HG03103 (cell line): ENCODE data around the gene HSP90AB1.

Source experiments
- ATAC-seq: cut with Tn5 transposase; IDR thresholded peaks from one replicate; pipeline ENCODE4 v1.9.1; 2021; ENCODE audit warnings: low read depth; ENCODE audit not compliant: unreplicated experiment

The HSP90AB1 gene

DNA sequence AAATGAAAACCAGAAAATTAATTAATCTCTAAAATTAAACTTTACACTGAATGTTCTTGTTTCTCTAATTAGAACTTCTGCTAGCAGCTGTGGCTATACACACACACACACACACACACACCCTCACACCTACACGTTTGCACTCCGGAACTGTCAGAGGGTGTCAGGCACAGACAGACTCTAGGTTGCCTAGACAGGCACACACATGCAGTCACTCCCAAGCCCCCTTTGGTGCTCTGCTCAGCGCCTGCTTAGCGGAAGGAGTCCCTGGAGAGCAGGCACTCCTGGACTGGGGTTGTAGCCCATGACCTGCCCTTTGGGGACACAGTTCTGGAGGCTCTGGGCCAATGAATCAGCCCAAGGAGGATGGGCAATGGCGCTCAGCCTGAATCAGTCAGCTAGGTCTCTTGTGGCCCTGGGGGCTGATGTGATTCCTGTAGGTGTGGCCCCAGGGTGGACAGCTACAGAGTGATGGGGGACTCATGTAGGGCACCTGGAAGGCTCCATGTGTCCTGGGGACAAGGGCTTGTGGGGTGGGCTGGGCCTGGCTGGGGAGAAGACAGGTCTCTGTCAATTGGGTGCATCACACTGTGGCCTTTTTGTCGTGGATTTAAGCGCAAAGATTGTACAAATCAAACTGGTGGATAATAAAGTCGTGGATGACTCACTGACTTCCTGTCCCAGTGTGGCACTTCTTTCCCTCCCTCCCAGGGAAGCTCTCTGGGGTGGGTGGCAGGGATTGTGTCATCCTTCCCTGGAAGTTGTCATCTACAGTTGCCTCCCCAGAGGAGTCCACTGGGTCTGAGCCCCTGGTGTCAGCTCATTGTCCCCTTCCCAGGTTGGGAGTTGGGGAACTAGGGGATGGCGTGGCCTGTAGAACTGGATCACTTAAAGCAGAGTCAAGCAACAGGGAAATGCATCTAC is 32.1 kb downstream of the HSP90AB1 start:
- no peak for ATAC-seq

DNA sequence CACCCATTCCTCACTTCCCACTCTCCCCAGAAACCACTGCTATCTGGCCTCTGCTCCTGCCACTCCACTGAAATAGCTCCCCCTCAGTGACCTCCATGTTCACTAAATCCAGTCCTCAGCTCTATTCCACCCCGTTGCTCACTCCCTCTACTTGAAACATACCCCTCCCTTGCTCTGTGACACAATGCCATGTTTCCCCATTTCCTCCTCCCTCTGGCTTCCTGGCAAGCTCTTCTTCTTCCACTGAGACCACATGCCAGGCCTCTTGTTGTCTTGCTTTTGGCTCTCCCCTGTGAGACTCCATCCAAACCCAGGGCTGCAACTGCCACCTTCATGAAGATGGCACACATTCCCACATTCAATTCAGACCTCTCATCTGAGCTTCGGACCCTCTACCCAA is 37.2 kb downstream of the HSP90AB1 start:
- no peak for ATAC-seq

DNA sequence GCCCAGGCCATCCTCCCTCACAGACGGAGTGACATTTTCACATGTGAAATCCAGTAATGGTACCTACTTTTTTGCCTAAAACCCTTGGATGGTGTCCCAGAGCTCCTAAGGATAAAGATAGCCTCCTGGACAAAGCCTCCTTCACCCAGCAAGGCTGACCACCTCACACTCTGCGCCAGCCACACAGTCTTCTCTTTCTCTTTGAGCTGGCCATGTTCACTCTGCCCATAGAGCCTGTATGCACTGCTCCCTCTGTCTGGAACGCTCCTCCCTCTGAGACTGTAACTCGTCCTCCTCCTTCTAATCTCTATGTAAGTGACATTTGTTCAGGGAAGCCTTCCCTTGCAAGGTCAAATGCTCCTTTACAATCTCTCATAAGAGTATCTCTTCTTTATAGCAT is 38.0 kb downstream of the HSP90AB1 start:
- no peak for ATAC-seq

DNA sequence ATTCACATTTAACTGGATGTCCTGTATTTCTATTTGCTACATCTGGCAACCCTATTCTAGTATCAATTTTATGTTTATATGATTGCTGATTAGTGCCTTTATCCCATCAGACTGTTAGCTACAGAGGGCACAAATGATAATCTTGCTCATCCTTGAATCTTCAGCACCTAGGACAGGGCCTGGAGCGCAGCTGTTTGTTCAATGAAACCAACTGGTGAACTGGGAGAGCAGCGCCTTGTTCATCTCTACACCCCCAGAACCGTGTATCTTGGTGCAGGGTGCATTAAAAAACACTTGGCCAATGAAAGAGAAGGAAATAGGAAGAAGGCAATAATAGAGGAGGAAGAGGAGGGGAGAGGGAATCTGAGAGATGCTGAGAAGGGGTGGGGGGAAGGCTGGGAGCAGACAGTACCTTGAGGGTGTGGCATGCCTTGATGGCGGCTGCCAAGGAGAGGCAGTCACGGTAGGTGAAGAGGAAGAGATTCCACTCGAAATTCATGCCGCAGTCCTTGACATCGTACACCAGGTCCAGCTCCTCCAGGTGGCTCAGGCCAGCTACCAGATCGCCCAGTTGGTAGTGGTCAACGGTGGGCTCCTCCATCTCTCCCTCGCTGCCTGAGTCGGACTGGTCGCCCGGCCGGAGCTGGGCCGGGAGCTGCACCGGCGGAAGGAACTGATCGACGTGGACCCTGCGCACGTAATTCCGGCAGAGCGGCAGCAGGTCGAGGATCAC is 38.8 kb downstream of the HSP90AB1 start:
- no peak for ATAC-seq

DNA sequence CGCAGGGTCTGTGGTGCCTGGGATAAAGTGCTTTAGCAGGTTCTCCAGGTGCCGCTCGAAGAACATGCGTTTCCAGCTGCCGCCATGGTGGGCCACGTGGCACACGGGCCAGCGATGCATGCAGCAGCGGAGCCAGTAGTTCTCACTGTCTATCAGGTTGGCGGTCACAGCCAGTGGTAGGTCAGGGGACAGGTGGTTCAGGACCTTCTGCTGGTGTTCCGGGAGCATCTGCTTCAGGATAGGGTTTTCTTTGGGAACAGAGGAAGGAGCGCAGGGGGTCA is 39.3 kb downstream of the HSP90AB1 start:
- ATAC-seq: no peak

DNA sequence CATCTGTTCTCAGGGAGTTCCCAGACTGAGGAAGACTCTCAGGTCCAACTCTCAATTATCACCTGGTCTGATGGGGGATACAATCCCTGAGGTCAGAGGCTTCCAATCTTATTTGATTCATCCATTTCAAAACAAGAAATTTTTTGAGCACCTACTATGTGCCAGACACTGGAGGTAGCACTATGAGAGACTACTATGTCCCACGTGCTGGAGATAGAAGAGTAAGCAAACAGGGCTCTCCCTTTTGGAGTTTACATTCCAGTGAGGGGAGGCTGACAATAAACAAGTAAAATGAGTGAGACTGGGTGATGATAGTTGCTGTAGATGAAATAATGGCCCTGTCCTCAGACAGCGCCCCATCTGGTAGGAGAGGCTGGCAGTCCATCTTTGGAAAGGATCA is 39.8 kb downstream of the HSP90AB1 start:
- ATAC-seq: no peak

DNA sequence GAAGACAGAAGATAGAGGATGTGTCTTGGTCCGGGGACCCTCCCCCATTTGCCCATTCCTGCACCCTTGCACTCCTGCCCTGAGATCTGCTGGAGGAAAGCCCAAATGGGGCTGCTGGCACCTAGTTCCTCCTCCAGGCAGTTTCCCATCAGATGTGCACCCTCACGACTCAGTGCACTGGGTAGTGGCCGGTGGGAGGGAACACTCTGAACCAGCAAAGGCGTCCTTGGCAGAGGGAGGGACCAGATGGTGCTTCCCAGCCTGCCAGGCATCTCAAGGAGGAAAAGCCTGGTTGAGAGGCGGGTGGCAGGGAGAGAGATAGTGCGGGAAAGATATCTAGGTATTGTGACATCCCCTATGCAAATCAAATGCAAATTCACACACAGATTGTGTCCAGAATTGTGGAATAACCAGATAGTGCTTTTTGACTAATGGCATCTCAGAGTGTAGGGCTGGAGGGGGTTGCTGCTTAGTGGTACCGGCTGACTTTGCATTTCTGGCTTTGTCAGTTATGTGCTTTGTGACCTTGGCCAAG is 42.9 kb downstream of the HSP90AB1 start:
- no peak for ATAC-seq

DNA sequence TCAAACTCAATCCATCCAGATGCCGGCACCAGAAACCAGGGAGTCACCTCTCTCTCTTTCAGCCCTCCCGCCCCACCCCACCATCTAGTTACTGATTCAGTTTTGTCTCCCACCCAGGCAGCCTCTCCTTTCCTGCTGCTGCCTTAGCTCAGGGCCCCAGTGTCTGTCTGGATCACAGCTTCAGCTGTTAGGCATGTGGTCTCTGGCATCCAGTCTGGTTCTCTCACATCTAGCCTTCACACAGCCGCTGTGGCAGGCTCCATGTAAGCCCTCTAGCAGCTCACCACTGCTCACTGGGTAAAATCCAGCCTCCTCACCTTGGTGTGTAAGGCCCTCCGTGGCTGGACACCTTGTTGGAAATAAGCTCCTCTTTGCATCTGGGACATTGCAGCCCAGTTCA is 44.9 kb downstream of the HSP90AB1 start:
- no peak for ATAC-seq

DNA sequence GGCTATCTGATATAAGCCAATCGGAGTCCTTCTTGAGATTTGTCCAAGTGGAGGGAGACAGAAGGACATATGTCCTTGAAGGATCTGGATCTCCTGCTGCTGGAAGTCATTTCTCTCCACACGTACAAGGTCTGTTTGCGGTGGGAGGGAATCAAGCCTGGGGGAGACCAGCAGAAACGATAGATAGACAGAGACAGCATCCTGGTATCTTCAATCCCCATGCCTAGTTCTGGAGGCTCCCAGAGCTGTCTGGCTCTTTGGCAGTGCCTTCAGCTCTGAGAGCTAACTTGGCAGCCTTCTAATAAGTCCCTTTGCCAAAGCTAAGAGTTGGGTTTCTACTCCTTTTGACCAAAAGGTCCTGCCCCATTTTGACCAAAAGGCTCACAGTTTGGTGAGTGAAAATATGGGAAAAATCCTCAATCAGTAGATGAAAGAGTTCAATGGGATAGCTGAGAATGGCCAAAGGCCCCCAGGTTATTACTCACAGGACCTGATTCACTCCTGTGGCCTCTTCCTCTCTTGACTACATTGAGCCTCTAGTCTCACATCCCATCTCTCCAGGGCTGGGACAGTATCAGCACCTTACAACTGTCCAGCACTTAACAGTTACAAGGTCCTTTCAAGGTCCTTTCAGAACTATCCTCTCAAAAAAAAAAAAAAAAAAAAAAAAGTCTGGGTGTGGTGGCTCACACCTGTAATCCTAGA is 45.9 kb downstream of the HSP90AB1 start:
- ATAC-seq: no peak

DNA sequence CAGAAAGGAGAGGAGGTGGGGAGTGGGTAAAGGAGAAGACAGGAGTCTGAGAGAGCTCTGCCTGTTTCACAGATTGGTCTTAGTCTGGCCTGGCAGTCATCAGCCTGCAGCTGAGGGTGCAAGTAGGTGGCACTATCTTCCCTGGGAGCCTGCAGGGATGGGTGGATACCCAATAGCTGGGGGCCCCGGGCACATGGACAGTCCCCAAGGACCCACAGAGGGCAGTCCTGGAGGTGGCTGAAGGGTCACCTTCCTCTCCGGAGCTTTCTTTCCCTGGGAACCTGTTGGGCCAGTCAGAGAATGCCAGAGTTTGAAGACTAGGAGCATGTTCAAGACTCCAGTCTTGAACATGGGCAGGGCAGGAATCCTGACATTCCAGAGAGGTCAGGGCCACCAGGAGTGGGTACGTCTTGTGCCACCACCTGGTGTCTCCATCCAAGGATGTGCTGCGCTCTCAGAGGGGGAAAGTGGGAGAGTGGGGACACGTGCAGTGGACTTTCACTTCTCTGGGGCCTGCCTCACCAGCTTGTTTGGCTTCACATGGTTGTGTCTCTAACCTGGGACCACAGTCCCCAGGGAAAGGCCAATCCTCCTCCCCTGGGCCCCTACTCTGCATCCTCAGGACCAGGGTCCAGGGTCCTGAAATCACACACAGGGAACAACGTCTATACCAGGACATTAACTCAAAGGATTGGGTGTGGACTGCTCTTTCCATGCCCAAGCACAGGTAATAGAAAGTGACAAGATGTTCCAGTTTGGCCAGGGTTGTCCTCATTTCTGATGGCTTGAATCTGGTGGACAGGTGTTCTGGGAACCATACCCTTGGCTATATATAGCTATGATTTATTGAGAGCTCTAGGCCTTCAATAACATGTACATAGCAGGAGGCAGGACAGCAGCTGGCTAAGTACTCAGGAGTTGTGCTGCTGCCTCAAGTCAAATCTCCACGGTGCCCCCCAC is 48.2 kb downstream of the HSP90AB1 start:
- ATAC-seq: no peak

DNA sequence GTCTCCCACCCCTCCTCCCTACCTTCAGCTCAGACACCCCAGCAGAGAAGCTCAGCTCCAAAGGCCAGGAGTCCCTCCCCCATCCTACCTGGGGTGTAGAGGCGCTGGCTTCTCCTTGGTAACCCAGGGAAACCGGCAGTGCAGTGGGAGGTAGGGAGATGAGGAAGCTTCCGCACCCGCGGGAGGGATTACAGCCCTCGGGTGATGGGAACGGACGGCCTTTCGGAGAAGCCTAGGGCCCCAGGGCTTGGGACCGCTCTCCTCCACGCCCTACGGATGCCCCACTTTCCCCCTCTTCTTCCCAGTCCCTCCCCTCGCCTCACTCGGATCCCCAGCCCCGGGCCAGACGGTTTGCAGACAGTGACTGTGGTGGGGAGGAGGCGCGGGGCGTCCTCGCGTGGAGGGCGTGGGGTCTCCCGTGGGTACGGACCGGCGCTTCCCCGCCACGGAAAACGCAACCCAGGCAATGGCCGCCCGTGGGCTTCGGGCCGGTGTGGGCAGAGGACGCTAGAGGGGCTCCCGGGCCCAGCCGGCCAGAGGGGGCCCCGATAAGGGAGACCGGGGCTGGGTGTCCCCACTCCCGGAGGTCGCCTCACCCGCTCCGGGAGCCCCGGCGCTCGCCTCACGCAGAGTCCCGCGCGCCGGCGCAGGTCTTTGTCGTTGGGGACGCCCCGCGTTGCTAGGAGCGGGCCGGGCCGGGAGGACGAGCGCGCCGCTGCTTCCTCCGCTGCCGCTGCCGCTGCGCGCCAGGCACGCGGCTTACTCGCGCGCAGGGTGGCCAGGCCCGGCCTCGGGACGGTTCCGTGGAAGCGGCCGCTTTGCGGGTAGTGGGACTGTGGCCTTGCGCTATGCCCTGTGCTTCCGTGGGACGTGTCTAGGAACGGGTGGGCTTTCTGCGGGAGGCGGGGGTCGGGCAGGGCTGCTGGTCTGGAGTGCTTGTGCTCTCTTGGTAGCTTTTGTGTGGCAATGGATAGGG is 50.5 kb downstream of the HSP90AB1 start:
- no peak for ATAC-seq

DNA sequence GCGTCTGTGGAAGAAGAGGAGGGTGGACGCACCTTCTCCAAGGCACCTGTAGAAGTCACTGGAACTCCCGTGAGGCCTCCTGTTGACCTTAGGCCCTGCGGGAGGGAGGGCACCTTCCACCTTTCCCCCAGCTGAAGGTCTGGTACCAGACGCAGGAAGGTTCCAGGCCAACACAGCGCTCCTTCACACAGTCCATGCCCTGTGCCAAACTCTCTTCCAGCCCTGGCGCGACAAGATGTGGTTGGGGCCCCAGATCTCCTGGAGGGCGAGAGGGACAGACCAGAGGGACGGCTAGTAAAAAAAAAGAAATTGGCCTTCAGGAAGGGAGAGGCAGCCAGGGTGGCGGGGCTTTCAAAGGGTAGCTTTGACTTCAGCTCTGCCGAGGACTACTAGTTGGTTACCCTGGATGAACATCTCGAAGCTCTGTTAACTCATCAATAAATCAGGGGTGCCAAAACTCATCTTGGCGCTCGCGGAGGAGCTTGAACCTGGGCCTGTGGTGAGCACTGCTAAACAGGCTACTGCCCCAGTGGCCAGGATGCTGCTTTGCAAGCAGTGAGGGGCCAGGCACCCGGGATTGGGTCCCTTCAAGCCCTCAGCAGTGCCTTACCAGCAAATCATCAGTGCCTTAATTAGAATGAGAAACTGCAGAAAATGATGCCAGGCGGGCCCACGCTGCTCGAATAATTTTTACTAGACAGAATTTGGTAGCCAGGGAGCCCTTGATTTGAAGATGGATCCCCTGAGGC is 51.3 kb downstream of the HSP90AB1 start:
- no peak for ATAC-seq

DNA sequence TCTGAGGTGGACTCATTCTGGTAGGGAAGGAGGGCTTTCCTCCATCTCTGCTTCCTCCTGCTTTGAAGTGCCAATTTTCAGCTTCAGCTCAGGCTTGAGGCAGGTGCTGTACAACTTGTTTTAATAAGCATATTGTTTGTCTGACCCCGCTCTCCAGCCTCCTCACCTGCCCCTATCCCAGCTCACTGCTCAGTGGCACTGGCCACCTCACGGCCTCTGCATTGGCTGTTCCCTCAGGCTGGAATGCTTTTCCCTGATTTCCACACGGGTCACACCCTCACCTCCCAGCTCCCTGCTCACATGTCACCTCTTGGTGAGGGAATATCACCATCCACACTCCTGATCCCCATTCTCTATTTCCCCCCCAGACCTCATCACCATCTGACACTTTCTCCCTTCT is 52.0 kb downstream of the HSP90AB1 start:
- ATAC-seq: no peak

DNA sequence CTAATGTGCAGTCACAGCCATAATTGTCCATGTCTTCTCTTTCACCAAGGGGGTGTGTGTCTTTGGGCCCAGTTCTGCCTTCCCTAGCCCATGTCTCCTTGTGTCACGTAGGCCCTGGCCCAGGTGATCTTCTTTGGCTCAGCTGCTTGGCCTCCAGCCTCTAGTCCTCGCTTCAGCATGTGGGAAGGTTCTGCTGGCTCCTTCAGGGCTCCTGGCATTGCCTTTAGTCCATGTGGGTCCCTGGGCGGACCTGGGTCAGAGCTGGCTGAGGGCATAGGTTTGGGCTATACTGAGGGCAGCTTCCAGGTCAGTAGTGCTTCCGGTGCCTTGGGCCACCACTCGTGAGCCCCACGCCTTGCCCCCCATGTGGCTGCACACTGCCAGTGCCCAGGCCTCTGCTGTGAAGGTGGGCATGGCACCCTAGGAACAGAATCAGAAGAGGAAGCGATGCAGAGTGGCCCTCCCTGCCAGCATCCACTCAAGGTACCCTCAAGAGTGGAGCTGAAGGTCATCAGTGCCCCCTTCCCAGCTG is 53.5 kb downstream of the HSP90AB1 start:
- ATAC-seq: no peak

DNA sequence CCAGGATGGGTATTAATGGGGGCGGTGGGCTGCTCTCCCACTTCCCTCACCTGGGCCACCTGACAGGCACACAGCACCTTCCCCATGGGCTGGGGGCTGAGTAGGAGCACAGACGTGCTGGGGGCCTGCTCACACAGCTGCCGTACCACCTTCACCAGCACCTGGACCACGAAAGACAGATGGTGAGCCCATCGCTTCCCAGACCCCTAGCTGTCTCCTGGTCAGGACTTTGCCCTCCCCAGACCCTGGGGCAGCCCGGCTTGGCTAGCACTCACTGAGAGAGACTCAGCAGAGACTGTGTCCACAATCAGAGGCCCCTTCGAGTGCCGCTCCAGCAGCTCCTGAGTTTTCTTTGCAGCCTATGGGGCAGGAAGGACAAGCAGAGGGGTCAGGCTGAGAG is 54.2 kb downstream of the HSP90AB1 start:
- no peak for ATAC-seq

DNA sequence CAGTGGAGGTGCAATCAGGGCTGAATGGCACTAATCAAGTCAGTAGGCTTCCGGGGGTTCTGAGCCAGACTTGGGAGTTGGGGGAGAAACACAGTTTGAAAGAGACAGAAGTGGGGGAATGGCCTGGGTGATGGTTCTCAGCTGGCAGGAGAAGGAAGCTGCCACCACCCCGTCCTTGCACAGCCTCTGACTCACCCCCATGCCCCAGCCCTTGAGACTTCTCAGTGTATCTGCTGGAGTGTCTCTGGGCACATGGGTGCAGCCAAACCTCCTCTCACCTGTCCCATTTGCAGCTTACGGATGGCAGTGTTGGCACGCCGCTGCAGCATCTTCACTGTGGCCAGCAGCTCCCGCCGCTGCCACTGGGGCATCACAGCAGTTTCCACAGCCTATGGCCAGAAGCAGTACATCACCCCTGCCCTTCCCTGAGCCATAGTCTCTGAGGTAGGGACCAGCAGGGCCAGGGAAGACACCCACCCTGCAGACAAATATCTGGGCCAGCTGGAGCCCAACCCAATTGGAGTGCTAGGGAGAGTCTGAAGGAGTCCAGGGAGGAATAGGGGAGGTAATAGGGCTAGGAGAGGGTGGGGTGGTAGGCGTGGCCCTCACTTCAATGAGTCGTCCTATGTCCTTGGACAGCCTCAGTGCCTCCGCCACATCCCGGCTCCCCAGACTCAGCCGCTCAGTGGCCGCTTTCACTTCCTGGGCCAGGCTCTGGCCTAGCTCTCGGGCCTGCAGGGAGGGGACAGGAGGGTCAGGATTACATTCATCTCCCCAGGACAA is 55.1 kb downstream of the HSP90AB1 start:
- ATAC-seq: no peak

DNA sequence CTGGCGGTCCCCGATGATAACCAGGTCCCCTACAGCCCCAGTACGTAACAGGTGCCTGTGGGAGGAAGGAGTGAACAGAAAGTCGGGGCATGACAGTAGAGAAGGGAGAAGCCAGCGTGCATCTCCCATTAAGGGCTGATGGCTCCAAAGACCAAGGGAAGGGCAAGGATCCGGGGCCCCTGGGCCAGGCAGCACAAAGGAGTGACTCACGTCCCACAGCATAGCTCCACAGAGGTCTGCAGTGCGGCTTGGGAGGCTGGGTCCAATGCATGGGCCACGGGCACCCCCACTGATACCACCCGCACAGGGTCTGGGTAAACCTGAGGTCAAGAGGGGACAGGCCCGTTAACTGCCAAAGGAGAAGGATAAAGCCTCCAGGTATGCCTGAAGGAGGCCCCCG is 56.0 kb downstream of the HSP90AB1 start:
- no peak for ATAC-seq
